ENCODE measurements around the gene RBM17.

GRCh38 chr10:6114299-6114698 is 25.5 kb downstream of the RBM17 start:
- no peak for TF ChIP-seq CTCF (conservative IDR thresholded peaks at IDR 0.05; ENCODE audit: low read depth, low read length)
- TF ChIP-seq EZH2phosphoT487 (IDR thresholded peaks at IDR 0.05; ENCODE audit: borderline replicate concordance, low read length) = no peak

Measured in PC-3 (cell line).